ENCODE data around the gene AK8.

- TF ChIP-seq FOXA1 (IDR thresholded peaks at IDR 0.05) (no peak), SUZ12 (IDR thresholded peaks at IDR 0.05) (no peak), FOXK2 (IDR thresholded peaks at IDR 0.05) (no peak), NFRKB (IDR thresholded peaks at IDR 0.05) (no peak), SP1 (IDR thresholded peaks at IDR 0.05) (no peak)
Measured at GRCh38 chr9:132775720-132776119, 102.4 kb downstream of the AK8 start.
